ENCODE data around the gene RPS2. TPM values are rescaled to one million over a fixed set of nuclear protein-coding genes. Genes with fewer than 3 reads are reported as not detected.

The RPS2 gene
- total RNA-seq, 4 donors from 2014 or later, result 982 to 2,205 (median 1,458) TPM

GRCh38 chr16:1917665-1918350, 46.8 kb downstream of the RPS2 start:
- no peak overlapping the region for H3K27ac ChIP-seq
- H3K4me1 ChIP-seq, result peaks cover 0 to 7% of the 10 kb centered on the region in 2 donors
- no peaks in the 10 kb centered on the region for H3K36me3 ChIP-seq
- no peak overlapping the region for H3K4me3 ChIP-seq
- no peaks in the 10 kb centered on the region for H3K9me3 ChIP-seq
- intact Hi-C loops (cut with DNase I; ENCODE audit: low total_unique reads), result no loop called here
- DNase-seq, result no peak
- H3K27me3 ChIP-seq, result peaks cover 0 to 12% of the 10 kb centered on the region in 2 donors
- no peak for TF ChIP-seq POLR2A (IDR thresholded peaks at IDR 0.05)
- TF ChIP-seq CTCF (IDR thresholded peaks at IDR 0.05), result no peak

GRCh38 chr16:1917056-1917664, 47.5 kb downstream of the RPS2 start:
- peaks cover 0 to 12% of the 10 kb centered on the region in 2 donors for H3K27me3 ChIP-seq
- intact Hi-C loops (cut with DNase I; ENCODE audit: low total_unique reads), result no loop called here
- H3K36me3 ChIP-seq, result no peaks in the 10 kb centered on the region
- no peak overlapping the region for H3K4me3 ChIP-seq
- no peak overlapping the region for H3K27ac ChIP-seq
- DNase-seq, result no peak
- TF ChIP-seq POLR2A (IDR thresholded peaks at IDR 0.05) (no peak), CTCF (IDR thresholded peaks at IDR 0.05) (no peak)
- H3K4me1 ChIP-seq, result peaks cover 0 to 7% of the 10 kb centered on the region in 2 donors
- H3K9me3 ChIP-seq, result no peaks in the 10 kb centered on the region

GRCh38 chr16:1916640-1916990, 48.0 kb downstream of the RPS2 start:
- no peak overlapping the region for H3K27ac ChIP-seq
- intact Hi-C loops (cut with DNase I; ENCODE audit: low total_unique reads), result no loop called here
- peaks cover 0 to 7% of the 10 kb centered on the region in 2 donors for H3K4me1 ChIP-seq
- no peak overlapping the region for H3K4me3 ChIP-seq
- no peak for TF ChIP-seq POLR2A (IDR thresholded peaks at IDR 0.05)
- no peak for TF ChIP-seq CTCF (IDR thresholded peaks at IDR 0.05)
- H3K27me3 ChIP-seq, result peaks cover 0 to 12% of the 10 kb centered on the region in 2 donors
- no peak for DNase-seq
- no peaks in the 10 kb centered on the region for H3K36me3 ChIP-seq
- no peaks in the 10 kb centered on the region for H3K9me3 ChIP-seq

GRCh38 chr16:1915732-1916639, 48.6 kb downstream of the RPS2 start:
- TF ChIP-seq POLR2A (IDR thresholded peaks at IDR 0.05), result no peak
- no peak for TF ChIP-seq CTCF (IDR thresholded peaks at IDR 0.05)
- no peaks in the 10 kb centered on the region for H3K9me3 ChIP-seq
- H3K36me3 ChIP-seq, result no peaks in the 10 kb centered on the region
- H3K27me3 ChIP-seq, result peaks cover 0 to 12% of the 10 kb centered on the region in 2 donors
- intact Hi-C loops (cut with DNase I; ENCODE audit: low total_unique reads), result no loop called here
- DNase-seq, result no peak
- H3K4me3 ChIP-seq, result no peak overlapping the region
- no peak overlapping the region for H3K27ac ChIP-seq
- H3K4me1 ChIP-seq, result peaks cover 0 to 7% of the 10 kb centered on the region in 2 donors

All from uterus (tissue), 4 donors.